Dermis microvascular lymphatic vessel endothelial cell (primary cell): ENCODE results near the gene NABP2. TPM values are rescaled to one million over a fixed set of nuclear protein-coding genes. Genes with fewer than 3 reads are reported as not detected.
"Not testable (repeated sequence)": the region's sequence is repeated elsewhere in the genome, so short reads cannot be mapped to it uniquely, and the experiment has no call there.

Experiments
- DNase-seq, 2 donors: peaks; one replicate each; pipeline versions ENCODE4 v3.0.0 to v3.0.0-alpha.2; 2010; ENCODE audit warnings: low read depth in 2 of 2
- total RNA-seq: library from RNA; depleted of rRNA; stranded (reverse); fragments of >200 nt; gene quantifications from 2 replicates; pipeline ENCODE4 v1.2.1, GENCODE V29; 2014

Gene NABP2
- total RNA-seq, 1 donor from 2014 or later = 21.6 TPM

DNA sequence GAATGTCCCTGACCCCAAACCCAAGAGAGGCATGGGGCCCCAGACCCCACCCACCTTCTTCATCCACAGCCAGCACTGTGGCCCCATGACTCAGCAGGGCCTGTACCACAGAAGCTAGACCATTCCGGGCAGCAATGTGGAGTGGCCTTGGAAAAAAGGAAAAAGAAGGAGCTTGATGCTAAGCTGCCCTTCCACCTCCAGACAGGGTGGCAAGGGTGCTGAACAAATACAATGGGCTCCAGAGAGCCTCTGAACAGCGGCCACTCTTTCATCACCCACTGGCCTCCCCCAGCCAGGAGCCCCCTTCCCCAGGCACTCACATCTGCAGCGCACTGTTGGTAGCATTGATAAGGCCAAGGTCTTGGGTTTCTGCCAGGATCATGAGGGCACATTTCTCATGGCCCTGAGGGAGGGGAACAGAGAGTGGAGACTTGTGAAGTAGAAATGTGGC lies 19.6 kb downstream of the NABP2 start:
- DNase-seq = no peak

DNA sequence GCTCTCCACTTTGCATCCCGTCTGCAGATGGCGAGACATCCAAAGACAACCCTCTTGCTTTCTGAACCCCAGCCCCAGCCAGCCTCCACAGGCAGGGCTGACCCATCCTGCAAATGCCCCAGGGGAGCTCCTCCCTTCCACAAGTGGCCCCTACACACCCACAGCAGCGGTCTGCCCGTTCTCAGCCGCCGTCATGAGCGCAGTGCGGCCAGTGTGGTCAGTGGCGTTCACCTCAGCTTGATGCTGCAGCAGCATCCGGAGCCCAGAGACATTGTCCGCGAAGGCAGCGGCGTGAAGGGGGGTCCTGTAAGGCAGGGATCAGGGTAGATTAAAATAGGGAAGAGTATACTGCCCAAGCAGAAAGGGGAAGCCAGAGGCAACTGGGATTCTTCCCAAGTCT lies 20.4 kb downstream of the NABP2 start:
- DNase-seq = no peak

DNA sequence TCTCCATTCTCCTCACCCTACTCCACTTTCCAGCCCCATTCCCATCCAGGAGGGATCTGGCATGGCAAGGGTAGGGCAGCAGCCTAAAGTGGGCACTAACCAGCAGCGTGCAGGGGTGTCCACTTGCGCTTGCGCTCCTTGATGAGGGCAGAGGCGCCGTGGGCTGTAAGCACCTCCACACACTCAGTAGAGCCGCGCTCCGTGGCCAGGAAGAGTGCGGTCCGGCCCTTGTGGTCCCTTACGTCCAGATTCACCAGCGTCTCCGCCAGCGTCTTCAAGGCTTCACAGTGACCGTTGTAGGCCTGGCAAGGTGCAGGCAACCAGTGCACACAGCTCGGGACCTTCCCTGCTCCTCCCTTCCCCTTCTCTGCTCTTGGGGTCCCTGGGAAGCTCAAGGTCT lies 23.8 kb downstream of the NABP2 start:
- DNase-seq = no peak

DNA sequence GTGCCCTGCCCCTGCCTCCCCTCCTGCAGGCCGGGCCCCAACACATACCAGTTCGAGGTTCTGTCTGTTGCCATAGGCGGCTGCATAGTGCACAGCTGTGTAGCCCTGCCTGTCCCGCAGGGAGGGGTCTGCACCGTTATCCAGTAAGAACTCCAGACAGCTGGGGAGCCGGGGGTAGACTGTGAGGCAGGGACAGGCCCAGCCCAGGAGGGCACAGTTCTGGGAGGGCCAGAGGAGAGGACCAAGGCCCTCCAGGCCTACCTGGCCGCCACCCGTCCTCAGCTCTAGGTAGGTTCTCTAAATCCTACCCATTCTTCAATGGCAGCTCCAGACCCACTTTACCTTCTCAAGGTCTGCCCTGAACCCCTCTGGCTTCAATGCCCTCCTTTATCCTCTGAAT lies 24.6 kb downstream of the NABP2 start:
- no peak for DNase-seq

DNA sequence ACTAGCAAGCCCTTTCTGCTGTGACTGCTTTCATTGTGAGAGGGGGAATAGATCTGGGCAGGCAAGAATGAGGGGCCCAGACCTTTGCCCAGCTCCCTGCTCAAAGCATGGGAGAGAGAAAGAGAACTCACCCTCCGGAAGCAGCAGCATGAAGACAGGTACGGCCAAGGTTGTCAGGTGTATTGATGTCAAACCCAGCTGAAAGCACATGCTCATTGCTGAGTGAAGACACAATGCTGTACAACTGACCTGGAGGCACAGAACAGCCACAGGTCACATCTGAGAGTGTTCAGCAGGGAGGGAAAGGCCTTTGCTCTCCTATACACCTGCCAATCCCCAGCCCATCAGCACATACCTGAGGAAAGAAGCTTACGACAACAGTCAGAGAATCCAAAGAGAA lies 28.5 kb downstream of the NABP2 start:
- no peak for DNase-seq

DNA sequence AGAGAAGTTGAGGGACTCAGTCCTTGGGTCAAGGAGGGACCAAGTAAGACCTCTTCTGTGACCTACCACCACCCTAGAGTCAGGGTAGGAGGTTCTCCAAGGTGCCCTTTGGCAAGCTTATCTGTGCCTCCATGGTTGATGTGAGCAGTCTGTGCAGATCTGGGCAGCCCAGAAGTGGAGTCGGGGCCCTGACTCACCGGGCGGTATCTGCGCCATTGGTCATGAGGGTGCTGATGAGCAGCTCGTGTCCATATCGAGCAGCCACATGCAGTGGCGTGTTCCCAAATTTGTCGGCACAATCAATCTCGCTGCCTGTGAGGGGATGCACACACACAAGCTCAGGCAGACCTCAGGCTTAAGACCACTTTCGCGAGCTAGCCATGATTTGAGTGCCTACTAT lies 28.9 kb downstream of the NABP2 start:
- no peak for DNase-seq

DNA sequence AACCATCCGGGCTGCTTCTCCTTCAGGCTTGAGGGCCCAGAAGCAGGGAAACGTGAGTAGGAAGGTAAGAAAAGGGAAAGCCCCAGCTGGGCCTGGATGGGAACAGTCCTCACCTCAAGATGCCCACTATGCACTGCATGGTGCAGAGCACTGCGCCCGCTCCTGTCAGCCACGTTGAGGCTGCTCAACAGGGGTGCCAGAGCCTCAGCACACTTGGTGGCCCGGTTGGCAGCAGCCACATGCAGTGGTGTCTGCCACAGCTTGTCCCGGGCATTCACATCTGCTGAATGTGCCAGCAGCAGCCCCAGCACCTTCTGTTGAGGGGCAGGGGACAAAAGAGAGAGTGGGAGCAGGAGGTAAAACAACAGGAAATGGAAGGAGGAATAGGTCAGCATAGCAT lies 31.5 kb downstream of the NABP2 start:
- no peak for DNase-seq

DNA sequence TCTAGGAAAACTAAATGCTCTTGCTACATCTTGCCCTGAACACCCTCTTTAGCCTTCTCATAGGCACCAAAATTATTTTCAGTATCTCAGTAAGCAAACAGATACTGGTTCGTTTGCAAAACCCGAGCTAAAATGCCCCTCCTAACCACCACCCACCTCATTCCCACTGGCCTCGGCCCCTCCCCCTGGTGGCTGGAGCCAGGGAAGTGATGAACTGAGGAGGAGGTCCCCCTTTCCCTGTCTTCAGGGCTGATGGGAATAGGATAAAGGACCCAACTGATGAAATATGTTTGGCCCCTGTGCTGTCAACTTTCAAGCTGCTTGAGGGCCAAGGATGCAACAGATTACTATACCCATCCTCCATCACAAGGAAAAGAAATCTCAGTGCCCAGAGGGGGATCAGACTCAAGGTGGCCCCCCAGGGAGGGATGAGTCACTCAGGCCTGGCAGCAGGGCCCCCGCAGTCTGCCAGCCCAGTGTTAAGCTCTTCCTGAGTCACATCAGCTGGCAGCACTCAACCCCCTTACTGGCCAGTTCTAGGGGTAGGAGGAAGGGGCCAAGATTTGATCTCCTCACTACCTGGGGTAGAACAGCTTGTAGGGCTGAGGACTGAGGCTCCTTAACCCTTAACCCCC lies 32.3 kb downstream of the NABP2 start:
- peak in 1 of 2 donors; percentile 28 for DNase-seq

DNA sequence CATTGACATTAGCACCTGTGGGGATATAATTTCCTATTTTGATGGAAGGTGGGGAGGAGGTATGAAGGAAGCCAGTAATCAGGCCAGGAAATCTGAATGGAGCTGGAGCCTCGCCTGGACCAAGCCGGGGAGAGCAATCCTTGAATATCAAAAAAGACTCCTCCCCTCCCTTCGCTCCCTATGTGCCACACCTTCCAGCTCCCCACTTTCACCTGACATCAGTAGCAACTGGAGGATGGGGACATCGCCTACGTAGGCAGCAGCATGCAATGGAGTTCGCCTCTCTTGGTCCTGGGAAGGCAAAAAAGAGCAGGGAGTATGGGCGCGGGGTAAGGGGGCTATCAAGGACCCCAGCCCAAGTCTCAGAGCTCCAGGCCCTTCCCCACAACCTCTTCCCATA lies 32.9 kb downstream of the NABP2 start:
- no peak for DNase-seq

DNA sequence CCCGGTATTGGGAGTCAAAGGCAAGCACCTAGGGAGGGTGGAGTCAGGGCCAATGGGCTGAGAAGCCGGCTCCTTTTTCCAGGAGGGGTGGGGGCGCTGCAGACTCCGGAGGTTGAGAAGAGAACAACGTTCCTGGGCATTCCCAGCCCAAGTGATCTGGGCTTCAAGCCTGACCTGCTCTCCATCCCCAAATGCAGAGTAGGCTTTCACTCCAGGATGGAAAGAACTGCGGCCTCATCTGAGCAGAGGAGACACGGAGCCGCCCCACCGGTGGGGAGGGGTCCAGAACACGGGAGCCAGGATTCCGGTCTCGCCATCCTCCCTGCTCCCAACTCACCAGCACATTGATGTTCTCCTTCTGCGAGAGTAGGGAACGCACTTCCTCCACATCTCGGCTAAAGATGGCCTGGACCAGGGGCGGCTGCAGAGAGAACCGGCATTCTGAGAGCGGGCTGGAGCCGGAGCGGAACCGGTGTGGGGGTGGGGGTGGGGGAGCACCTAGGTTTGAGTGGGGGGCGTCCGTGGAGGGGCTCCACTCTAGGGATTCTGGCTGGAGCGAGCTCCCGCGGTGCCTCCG lies 33.4 kb downstream of the NABP2 start:
- DNase-seq = peak in 1 of 2 donors; percentile 41

DNA sequence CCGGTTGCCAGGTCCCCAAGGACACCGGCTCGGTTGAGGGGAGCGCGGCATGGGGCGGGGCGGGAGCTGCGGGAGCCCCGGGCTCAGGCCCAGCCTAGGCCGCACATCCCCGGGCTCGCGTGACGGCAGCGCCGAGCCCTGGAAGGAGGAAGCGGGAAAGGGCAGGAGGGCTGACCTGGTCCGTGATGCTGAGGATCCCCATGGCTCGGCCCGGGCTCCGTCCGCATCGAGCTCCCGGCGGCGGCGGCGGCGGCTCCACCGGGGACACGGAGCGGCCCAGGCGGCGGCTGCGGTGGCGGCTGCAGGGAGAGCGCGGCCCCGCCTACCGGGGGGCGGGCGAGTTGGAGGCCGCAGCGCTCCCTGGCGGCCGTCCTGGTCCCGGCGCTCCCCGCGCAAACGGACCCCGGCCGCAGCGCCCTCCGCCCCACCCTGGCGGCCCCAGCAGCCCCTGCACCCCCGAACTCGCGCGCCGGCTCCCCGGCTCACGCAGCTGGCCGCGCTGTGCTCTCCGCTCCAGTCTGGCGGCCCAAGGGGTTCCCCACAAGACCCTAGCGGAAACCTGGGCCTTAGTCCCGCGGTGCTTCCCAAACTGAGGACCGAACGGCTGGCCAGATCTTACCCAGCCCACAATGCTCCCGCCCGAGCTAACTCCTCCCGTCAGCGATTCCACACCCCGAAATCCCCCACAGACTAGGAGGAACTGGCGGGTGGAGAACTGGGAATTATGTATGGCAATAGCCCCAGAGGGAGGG lies 34.1 kb downstream of the NABP2 start, which contains the start of gene ANKRD52:
TSS of gene ANKRD52 (minus strand) at position 317 of the 752 bp plus-strand sequence. CDS start at position 202, 115 bp downstream.
- DNase-seq = peak; percentile 16 to 72

DNA sequence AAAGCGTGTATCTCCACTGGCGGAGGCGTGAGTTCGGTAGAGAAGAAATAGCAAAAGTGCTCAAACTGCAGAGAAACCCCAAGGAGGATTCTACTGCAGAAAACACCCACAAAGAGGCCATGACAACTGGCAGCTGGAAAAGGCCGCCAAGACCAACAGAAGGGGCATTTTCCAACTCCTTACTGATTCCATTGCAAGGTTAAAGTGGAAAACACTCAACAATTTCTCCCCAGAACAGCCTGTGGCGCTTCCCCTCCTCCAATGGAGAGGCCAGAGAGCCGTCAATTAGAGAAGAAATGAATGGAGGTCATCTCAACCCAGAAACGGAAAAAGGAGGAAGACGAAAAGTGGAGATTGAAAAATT lies 34.7 kb downstream of the NABP2 start:
- DNase-seq = no peak

DNA sequence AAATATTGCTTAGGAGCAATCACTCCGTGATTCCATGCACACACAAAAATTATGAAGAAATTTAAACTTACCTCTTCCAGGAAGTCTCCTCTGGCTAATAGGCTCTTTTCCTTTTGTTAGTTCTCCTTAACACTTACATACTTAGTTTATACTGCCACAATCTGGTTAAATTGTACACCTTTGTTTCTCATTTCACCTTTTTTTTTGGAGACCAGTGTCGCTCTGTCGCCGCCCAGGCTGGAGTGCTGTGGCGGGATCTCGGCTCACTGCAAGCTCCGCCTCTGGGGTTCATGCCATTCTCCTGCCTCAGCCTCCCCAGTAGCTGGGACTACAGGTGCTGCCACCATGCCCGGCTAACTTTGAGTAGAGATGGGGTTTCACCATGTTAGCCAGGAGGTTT lies 36.2 kb downstream of the NABP2 start:
- no peak for DNase-seq

DNA sequence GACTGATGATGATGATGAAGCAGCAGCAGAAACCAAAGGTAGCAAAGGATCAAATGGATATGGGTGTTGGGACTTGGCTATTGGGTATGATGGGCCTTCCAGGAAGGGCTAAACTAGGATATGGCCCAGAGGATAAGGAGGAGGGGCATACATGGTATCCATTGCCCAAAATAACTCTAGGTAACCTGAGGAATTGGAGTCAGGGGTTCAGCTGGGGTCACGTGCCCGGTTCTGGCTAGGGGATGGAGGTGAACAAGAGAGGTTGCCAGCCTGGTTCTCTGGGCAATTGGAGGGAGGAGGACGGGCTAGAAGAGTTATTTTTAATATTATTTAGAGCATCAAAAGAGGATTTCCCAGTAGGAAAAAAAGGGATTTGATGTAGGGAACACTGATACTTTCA lies 36.8 kb downstream of the NABP2 start:
- DNase-seq = no peak

DNA sequence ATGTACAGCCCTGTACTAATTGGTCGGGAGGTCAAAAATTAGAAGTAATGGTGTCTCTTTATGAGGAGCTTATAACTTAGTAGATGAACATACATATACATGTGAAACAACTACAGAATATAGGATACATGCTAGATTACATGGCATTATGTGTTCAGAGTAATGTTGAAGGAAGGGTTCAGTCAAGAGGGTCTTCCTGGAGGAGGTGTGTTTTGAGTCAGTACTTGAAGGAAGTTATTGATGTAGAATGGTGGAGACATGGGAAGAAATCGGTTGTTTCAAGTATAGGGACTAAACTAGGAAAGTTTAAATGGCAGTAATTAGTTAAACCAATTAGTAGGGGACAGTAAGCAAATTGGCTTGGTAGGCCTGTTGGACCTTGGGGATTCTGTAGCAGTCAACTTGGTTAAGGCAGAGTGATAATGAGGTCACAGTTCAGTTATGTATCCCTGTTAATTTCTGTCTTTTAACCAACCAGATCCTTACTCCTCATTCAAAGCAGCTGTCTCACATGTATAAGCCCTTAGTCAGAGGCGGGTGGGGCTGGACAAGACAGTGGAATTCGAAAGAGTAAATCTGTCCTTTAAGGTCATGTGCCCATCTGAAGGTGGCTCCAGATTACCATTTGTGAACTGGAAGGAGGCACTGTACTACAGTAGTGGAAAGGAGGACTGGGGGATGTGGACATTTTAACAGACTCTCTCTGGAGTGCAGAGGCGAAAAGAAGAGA lies 37.5 kb downstream of the NABP2 start:
- no peak for DNase-seq

DNA sequence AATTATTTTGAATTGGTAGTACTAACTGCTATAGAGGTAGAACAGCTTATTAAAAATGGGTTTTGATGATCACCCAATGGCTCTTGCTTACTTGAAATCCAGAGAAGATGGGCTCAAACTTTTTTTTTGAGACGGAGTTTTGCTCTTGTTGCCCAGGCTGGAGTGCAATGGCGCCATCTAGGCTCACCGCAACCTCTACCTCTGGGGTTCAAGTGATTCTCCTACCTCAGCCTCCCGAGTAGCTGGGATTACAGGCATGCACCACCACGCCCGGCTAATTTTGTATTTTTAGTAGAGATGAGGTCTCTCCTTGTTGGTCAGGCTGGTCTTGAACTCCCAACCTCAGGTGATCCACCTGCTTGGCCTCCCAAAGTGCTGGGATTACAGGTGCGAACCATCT lies 38.8 kb downstream of the NABP2 start:
- not testable (repeated sequence) for DNase-seq

DNA sequence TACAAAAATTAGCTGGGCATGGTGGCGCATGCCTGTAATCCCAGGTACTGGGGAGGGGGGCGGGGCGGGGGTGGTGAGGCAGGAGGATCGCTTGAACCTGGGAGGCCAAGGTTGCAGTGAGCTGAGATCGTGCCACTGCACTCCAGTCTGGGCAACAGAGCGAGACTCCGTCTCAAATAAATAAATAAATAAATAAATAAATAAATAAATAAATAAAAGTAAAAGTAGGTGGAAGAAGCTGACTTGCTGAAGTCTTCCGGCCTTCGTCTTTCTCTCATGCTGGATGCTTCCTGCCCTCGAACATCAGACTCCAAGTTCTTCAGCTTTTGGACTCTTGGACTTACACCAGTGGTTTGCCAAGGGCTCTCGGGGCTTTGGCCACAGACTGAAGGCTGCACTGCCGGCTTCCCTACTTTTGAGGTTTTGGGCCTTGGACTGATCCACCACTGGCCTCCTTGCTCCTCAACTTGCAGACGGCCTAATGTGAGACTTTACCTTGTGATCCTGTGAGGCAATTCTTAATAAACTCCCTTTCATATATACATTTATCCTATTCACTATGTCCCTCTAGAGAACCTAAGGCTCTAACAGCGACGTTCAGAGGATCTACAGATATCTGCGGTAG lies 42.0 kb downstream of the NABP2 start:
- DNase-seq = not testable (repeated sequence)

DNA sequence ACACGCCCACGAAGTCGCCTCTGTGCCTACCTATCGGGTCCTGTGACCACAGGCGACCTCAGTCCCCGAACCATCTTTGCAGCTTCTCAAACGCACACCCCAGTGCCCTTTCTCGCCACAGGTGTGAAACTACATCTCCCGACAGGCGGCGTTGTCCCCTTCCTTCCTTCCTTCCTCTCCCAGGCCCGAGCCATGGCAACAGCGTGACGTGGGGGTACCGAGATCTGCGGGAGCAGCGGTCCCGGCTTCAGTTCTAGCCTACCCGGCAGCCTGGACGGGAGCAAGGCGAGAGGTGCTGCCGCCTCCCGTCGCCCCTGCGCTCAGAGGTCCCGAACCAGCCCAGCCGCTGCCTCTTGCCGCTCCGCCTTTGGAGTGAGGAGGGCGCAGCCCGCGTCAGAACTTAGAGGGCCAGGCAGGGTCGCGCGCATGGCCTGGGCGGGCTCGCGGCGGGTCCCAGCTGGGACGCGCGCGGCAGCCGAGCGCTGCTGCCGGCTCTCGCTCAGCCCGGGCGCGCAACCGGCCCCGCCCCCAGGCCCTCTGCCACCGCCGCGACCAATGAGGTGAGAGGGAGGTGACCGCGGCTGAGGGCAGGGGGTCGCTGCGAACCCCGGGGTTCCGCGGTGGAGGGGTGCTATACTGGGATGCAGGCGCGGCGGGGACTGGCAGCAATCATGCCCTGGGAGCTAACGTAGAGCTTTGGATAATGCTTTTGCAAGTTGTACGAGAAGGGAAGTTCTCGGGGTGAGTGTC lies 42.7 kb downstream of the NABP2 start, which contains the start of gene COQ10A:
TSS of gene COQ10A (plus strand) at position 250 of the 750 bp plus-strand sequence. CDS start at position 427, 177 bp downstream.
- peak; percentile 74 to 83 for DNase-seq

DNA sequence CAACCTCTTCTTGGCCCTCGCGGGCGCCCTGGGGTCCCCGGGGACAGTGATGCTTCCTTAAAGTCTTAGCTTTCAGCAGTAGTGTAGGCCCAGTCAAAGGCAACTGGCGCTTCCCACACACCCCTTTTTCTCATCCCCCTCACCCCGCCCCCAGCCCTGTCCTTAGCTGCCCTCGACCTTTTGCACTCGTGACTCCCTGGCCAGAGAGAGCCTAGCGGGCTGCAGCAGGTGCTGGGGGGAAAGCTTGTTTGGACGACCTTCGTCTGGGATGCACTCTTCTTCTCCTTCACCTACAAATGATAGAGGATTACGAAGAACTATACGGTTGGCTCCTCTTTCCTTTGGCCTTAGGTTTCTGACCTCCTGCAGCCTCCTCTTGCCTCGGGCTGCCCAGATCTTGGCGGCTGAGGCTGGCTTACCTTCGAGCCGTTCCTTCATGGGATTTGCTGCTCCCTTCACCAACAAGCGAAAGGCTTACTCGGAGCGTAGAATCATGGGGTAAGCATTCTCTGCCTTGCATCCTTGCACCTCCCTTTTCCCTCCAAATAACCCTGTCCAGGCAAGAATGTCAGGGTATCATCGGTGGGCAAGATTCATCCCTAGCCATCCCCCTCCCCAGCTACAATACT lies 43.4 kb downstream of the NABP2 start:
- DNase-seq = no peak

DNA sequence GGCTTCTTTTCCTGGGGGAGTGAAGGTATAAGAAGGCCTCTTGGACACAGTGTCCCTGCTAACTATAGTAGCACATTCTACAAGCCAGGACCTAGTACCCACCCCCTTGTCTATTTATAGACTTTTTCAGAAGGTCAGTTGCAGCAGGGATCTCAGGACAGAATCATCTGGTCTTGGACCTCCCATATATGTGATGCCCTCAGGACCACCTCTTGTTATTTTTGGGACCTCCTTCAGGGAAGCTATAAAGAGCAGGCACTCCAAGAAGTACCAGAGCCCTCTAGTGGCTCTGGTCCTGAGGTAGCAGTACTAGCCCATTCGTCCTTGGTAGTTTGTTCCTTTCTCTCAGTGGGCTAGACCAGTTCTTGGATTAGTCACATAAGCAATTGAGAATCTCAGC lies 46.9 kb downstream of the NABP2 start:
- peak in 1 of 2 donors; percentile 39 for DNase-seq
